T-cell (primary cell): ENCODE measurements around the gene PAPSS2. TPM values are rescaled to one million over a fixed set of nuclear protein-coding genes. Genes with fewer than 3 reads are reported as not detected.

Experiments used
- ATAC-seq, 4 experiments: fragments of 200-7000 bp in 3 of 4; fragments of 150-1000 bp in 1 of 4; cut with Tn5 transposase; replicated peaks in 1 of 4; 1 replicate in 3 of 4; 2 replicates in 1 of 4; pipeline ENCODE4 v1.10.0; 2021; ENCODE audit warnings: moderate library complexity in 3 of 4, mild to moderate bottlenecking in 2 of 4, moderate number of reproducible peaks in 1 of 4
- CTCF ChIA-PET, 2 donors: fragments of 300-600 bp; sonication (Branson Sonifier 250); formaldehyde crosslinking; loops; one replicate each; lab custom pipeline; 2022; ENCODE audit warnings: antibody characterized with exemption in 2 of 2; lab: Charles Lee
- POLR2A ChIA-PET, 2 donors: fragments of 300-600 bp; sonication (Branson Sonifier 250); formaldehyde crosslinking; loops; one replicate each; lab custom pipeline; 2022; ENCODE audit warnings: antibody characterized with exemption in 2 of 2; lab: Charles Lee
- DNase-seq, 35 experiments: peaks; one replicate each; pipeline versions ENCODE4 v3.0.0 to v3.0.0-alpha.2; 2013 to 2023
- H3K27ac ChIP-seq: one replicate; pipeline ENCODE4 v1.5.1; 2013; ENCODE audit warnings: low read length
- H3K27me3 ChIP-seq, 2 experiments: replicated peaks in 1 of 2; 1 replicate in 1 of 2; 2 replicates in 1 of 2; pipeline versions ENCODE4 v1.6.1 to v1.7.0; 2013; ENCODE audit warnings: low read length in 1 of 2, mixed read lengths in 1 of 2; ENCODE audit not compliant: control insufficient read depth in 2 of 2, insufficient read depth in 2 of 2; ENCODE audit errors: extremely low read depth in 1 of 2
- H3K36me3 ChIP-seq, 2 donors: 1 replicate in 1 of 2; 2 replicates in 1 of 2; pipeline versions ENCODE4 v1.6.1 to v1.7.0; 2013; ENCODE audit warnings: low read length in 1 of 2; ENCODE audit not compliant: control insufficient read depth in 2 of 2, insufficient read depth in 1 of 2; ENCODE audit errors: extremely low read depth in 1 of 2
- H3K4me1 ChIP-seq, 2 experiments: 1 replicate in 1 of 2; 2 replicates in 1 of 2; pipeline versions ENCODE4 v1.6.1 to v1.7.0; 2013; ENCODE audit warnings: low read length in 2 of 2, mixed read lengths in 1 of 2; ENCODE audit not compliant: insufficient read depth in 2 of 2, control insufficient read depth in 1 of 2; ENCODE audit errors: extremely low read depth in 1 of 2
- H3K4me3 ChIP-seq, 2 donors: 1 replicate in 1 of 2; 2 replicates in 1 of 2; pipeline versions ENCODE4 v1.5.1 to v1.7.0; 2013; ENCODE audit warnings: mild to moderate bottlenecking in 2 of 2, low read length in 1 of 2, moderate library complexity in 1 of 2; ENCODE audit not compliant: control insufficient read depth in 1 of 2; ENCODE audit errors: extremely low read depth in 1 of 2
- H3K9me3 ChIP-seq: 2 replicates; pipeline ENCODE4 v1.7.0; 2013
- H3K27ac Mint-ChIP-seq, 2 donors: one replicate each; pipeline ENCODE4 v1.8.0; 2020 to 2021; ENCODE audit warnings: mild to moderate bottlenecking in 2 of 2, mixed read lengths in 2 of 2
- H3K27me3 Mint-ChIP-seq, 2 donors: one replicate each; pipeline ENCODE4 v1.8.0; 2021 to 2022; ENCODE audit warnings: mixed read lengths in 2 of 2
- H3K36me3 Mint-ChIP-seq: one replicate; pipeline ENCODE4 v1.8.0; 2021; ENCODE audit warnings: mixed read lengths
- H3K4me1 Mint-ChIP-seq, 3 donors: one replicate each; pipeline ENCODE4 v1.8.0; 2020 to 2022; ENCODE audit warnings: mixed read lengths in 3 of 3, mild to moderate bottlenecking in 1 of 3
- H3K4me3 Mint-ChIP-seq, 3 donors: one replicate each; pipeline ENCODE4 v1.8.0; 2020 to 2022; ENCODE audit warnings: mild to moderate bottlenecking in 3 of 3, mixed read lengths in 3 of 3, moderate library complexity in 3 of 3
- H3K9me3 Mint-ChIP-seq, 3 donors: one replicate each; pipeline ENCODE4 v1.8.0; 2020 to 2022; ENCODE audit warnings: mixed read lengths in 3 of 3
- WGBS: methylation state at CpG from one replicate; pipeline ENCODE4 v1.1.5; 2013; ENCODE audit warnings: missing lambda C conversion rate; ENCODE audit not compliant: insufficient coverage; 5-methylcytosine and 5-hydroxymethylcytosine counted together
- total RNA-seq, 35 experiments: library from RNA in 6 of 35; stranded (reverse) in 6 of 35; fragments of 120-200 nt in 1 of 35; gene quantifications; one replicate each; pipeline versions ENCODE4 v1.2.1 to v1.2.4 and lab custom pipeline; 2013 to 2026

The PAPSS2 gene
- total RNA-seq, 5 donors from 2014 or later (not counting 1 experiment from before 2014, with no cell fraction given), result 0.35 to 1.8 (median 0.61) TPM; not detected in 2

DNA sequence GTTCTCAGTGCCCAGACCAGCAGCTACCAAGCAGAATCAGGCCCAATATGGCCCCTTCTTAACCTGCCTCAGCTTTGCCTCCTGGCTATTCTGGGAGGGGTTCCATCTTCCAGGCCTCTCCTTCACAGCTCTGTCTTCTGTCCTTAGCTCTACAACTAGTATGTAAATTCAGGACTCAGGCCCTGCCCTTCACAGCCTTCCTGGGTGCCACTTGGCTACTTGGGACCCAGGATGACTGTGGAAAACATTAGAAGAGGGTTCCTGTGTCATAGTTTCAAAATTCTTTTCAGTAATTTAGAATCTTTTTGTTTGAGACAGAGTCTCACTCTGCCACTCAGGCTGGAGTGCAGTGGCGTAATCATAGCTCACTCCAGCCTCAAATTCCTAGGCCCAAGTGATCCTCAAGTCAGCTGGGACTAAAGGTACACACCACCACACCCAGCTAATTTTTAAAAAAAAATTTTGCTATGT lies 33.2 kb upstream of the PAPSS2 start:
- no peaks in the 10 kb centered on the region for H3K4me1 ChIP-seq
- H3K27me3 ChIP-seq, result peaks cover 0 to 2% of the 10 kb centered on the region in 2 experiments
- no peak overlapping the region for H3K4me3 ChIP-seq
- no peaks in the 10 kb centered on the region for H3K4me1 Mint-ChIP-seq
- peaks cover 0 to 4% of the 10 kb centered on the region in 2 donors for H3K27me3 Mint-ChIP-seq
- H3K4me3 Mint-ChIP-seq, result no peak overlapping the region
- no peaks in the 10 kb centered on the region for H3K36me3 ChIP-seq
- H3K36me3 Mint-ChIP-seq, result no peaks in the 10 kb centered on the region
- CTCF ChIA-PET, result no interaction called here
- no peaks in the 10 kb centered on the region for H3K9me3 Mint-ChIP-seq
- DNase-seq, result no peak
- ATAC-seq, result no peak
- 80% methylated on average over 1 of the region's 1 CpG for whole genome bisulfite sequencing
- POLR2A ChIA-PET, result interaction anchor here in 1 of 2 donors (0.6 kb wide), 1 partner anchor 78 kb away, joined by 4 read pairs; no protein-coding TSS in a partner anchor
- H3K27ac ChIP-seq, result no peak overlapping the region
- H3K9me3 ChIP-seq, result no peaks in the 10 kb centered on the region
- H3K27ac Mint-ChIP-seq, result no peak overlapping the region

DNA sequence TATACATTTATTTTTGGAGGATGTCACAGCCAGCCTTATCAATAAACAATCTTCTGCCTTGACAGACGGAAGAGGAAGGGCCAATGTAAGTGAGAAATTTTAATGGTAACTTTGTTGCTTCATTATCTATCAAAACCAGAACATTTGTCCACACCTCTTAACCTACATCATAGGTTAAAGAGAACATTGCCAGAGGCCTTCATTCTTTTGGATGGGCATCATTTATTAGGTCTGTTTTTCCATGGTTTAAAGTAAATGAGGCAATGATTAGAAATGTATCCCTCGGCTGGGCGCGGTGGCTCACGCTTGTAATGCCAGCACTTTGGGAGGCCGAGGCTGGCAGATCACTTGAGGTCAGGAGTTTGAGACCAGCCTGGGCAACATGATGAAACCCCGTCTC lies 29.5 kb upstream of the PAPSS2 start:
- ChIA-PET CTCF (no interaction called here), POLR2A (interaction anchor here in 1 of 2 donors (0.6 kb wide), 1 partner anchor 91 kb away, joined by 3 read pairs; no protein-coding TSS in a partner anchor)
- DNase-seq, result no peak
- Histone ChIP-seq H3K4me3 (no peak overlapping the region), H3K27me3 (no peaks in the 10 kb centered on the region), H3K9me3 (no peaks in the 10 kb centered on the region), H3K27ac (no peak overlapping the region), H3K36me3 (no peaks in the 10 kb centered on the region), H3K4me1 (no peaks in the 10 kb centered on the region)
- 89% methylated on average over 6 of the region's 7 CpGs for WGBS
- H3K27me3 Mint-ChIP-seq, result no peaks in the 10 kb centered on the region
- H3K9me3 Mint-ChIP-seq, result peaks cover 0 to 13% (median 0%) of the 10 kb centered on the region in 3 donors
- ATAC-seq, result no peak
- H3K4me1 Mint-ChIP-seq, result no peaks in the 10 kb centered on the region
- H3K36me3 Mint-ChIP-seq, result no peaks in the 10 kb centered on the region
- no peak overlapping the region for H3K4me3 Mint-ChIP-seq
- no peak overlapping the region for H3K27ac Mint-ChIP-seq

DNA sequence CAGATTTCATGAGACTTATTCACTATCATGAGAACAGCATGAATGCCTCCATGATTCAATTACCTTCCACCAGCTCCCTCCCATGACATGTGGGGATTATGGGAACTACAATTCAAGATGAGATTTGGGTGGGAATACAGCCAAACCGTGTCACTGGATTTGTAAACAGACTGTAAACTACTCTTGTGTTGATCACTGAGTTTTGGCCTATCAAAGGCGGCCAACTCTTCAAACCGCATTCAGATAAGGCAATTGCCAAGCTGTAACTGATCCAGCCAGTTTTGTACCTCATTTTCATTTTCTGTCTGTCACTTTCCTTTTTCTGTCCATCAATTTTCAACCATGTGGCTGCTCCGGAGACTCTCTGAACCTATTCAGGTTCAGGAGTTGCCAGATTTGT lies 27.2 kb upstream of the PAPSS2 start:
- Histone ChIP-seq H3K4me1 (no peaks in the 10 kb centered on the region), H3K9me3 (no peaks in the 10 kb centered on the region), H3K36me3 (no peaks in the 10 kb centered on the region), H3K27ac (no peak overlapping the region), H3K4me3 (no peak overlapping the region), H3K27me3 (no peaks in the 10 kb centered on the region)
- Mint-ChIP-seq H3K27me3 (no peaks in the 10 kb centered on the region), H3K9me3 (peaks cover 0 to 13% (median 0%) of the 10 kb centered on the region in 3 donors), H3K36me3 (no peaks in the 10 kb centered on the region), H3K27ac (no peak overlapping the region), H3K4me3 (no peak overlapping the region), H3K4me1 (peaks cover 0 to 4% (median 3%) of the 10 kb centered on the region in 3 donors)
- 85% methylated on average over 3 of the region's 4 CpGs for WGBS
- CTCF ChIA-PET, result no interaction called here
- POLR2A ChIA-PET, result no interaction called here
- DNase-seq (no peak), ATAC-seq (no peak)

DNA sequence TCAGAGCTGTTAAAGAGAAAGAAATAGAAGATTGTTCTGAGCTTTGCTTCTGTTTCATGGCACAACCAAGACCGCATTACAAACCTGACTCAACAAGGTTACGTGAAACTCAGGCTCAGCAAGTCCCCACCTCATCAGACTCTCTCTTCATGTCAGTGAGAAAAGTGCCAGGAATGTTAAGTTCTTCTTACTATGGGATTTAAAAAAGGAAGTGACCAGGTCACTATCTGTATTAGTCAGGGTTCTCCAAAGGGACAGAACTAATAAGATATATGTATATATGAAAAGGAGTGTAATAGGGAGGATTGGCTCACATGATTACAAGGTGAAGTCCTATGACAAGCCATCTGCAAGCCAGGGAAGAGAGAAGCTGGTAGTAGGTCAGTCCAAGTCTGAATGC lies 25.4 kb upstream of the PAPSS2 start:
- peaks cover 0 to 4% (median 3%) of the 10 kb centered on the region in 3 donors for H3K4me1 Mint-ChIP-seq
- H3K27ac ChIP-seq, result no peak overlapping the region
- H3K27ac Mint-ChIP-seq, result no peak overlapping the region
- H3K9me3 ChIP-seq, result no peaks in the 10 kb centered on the region
- no peak overlapping the region for H3K4me3 Mint-ChIP-seq
- WGBS, result no CpG with 5 or more reads among the region's 2 CpGs
- POLR2A ChIA-PET, result no interaction called here
- ATAC-seq, result no peak
- H3K27me3 Mint-ChIP-seq, result no peaks in the 10 kb centered on the region
- no peaks in the 10 kb centered on the region for H3K4me1 ChIP-seq
- no peaks in the 10 kb centered on the region for H3K27me3 ChIP-seq
- CTCF ChIA-PET, result no interaction called here
- no peak for DNase-seq
- peaks cover 0 to 13% (median 0%) of the 10 kb centered on the region in 3 donors for H3K9me3 Mint-ChIP-seq
- no peak overlapping the region for H3K4me3 ChIP-seq
- H3K36me3 ChIP-seq, result no peaks in the 10 kb centered on the region
- no peaks in the 10 kb centered on the region for H3K36me3 Mint-ChIP-seq

DNA sequence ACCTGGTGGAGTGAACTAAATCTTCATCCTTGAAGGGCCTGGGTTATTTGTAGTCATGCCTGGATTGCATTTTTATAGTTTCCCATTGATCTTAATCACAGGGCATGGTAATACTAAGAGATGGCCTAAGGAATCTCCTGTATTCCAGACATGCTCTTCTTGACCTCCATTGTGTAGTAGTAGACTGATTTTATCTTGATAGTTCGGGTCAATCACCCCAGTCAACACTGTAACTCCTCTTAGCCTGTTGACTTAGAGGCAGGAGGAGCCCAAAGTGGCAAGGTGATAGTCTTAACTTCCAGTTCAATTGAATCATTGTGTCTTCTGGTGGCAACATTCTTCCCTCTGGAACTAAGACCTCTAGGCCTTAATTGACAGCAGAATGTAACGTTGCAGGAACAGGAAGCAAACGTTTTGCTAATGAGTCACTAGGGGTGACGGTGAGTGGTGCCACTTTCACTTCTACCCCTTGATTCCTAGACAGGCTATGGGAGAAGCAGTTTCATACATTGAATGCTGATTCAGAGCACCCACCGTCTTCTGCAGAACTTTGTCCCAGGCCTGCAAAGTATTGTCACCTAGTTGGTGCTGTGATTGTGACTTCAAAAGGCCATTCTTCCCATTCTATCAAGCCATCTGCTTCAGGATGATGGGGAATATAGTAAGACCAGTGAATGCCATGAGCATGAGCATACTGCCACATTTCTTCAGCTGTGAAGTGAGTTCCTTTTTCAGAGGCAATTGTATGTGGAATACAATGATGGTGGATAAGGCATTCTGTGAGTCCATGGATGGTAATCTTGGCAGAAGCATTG lies 24.0 kb upstream of the PAPSS2 start:
- Histone ChIP-seq H3K9me3 (no peaks in the 10 kb centered on the region), H3K4me3 (no peak overlapping the region), H3K27me3 (no peaks in the 10 kb centered on the region), H3K4me1 (no peaks in the 10 kb centered on the region), H3K36me3 (no peaks in the 10 kb centered on the region), H3K27ac (no peak overlapping the region)
- no peaks in the 10 kb centered on the region for H3K27me3 Mint-ChIP-seq
- ATAC-seq, result no peak
- H3K9me3 Mint-ChIP-seq, result peaks cover 0 to 13% (median 0%) of the 10 kb centered on the region in 3 donors
- no CpG with 5 or more reads among the region's 5 CpGs for WGBS
- no peak overlapping the region for H3K27ac Mint-ChIP-seq
- no peak overlapping the region for H3K4me3 Mint-ChIP-seq
- H3K4me1 Mint-ChIP-seq, result peaks cover 0 to 4% (median 3%) of the 10 kb centered on the region in 3 donors
- ChIA-PET POLR2A (no interaction called here), CTCF (interaction anchor here in 1 of 2 donors (0.6 kb wide), 1 partner anchor 494 kb away, joined by 5 read pairs; no protein-coding TSS in a partner anchor)
- no peak for DNase-seq
- no peaks in the 10 kb centered on the region for H3K36me3 Mint-ChIP-seq

DNA sequence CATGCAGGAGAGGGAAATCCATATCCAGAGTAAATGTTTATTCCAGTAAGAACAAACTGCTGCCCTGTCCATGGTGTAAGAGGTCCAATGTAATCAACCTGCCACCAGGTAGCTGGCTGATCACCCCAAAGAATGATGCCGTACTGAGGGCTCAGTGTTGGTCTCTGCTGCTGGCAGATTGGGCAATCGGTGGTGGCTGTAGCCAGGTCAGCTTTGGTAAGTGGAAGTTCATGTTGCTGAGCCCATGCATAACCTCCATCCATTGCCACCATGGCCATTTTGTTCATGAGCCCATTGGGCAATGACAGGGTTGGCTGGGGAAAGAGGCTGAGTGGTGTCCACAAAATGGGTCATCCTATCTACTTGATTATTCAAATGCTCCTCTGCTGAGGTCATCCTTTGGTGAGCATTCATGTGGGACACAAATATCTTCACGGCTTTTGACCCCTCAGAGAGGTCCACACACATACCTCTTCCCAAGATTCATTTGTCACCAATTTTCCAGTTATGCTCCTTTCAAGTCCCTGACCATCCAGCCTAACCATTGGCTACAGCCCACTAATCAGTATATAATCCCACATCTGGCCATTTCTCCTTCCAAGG lies 23.3 kb upstream of the PAPSS2 start:
- H3K9me3 ChIP-seq, result no peaks in the 10 kb centered on the region
- Mint-ChIP-seq H3K4me1 (peaks cover 0 to 4% (median 3%) of the 10 kb centered on the region in 3 donors), H3K36me3 (no peaks in the 10 kb centered on the region), H3K27me3 (no peaks in the 10 kb centered on the region), H3K4me3 (no peak overlapping the region), H3K27ac (no peak overlapping the region), H3K9me3 (peaks cover 0 to 13% (median 0%) of the 10 kb centered on the region in 3 donors)
- H3K36me3 ChIP-seq, result no peaks in the 10 kb centered on the region
- H3K27me3 ChIP-seq, result no peaks in the 10 kb centered on the region
- DNase-seq (no peak), ATAC-seq (no peak)
- ChIA-PET POLR2A (no interaction called here), CTCF (interaction anchor here in 1 of 2 donors (0.6 kb wide), 1 partner anchor 495 kb away, joined by 5 read pairs; no protein-coding TSS in a partner anchor)
- H3K4me1 ChIP-seq, result no peaks in the 10 kb centered on the region
- no peak overlapping the region for H3K27ac ChIP-seq
- 100% methylated on average over 2 of the region's 3 CpGs for WGBS
- H3K4me3 ChIP-seq, result no peak overlapping the region
